Muscle of leg (tissue), 11 donors: ENCODE data around the gene PTBP3. TPM values are rescaled to one million over a fixed set of nuclear protein-coding genes. Genes with fewer than 3 reads are reported as not detected.

Experiments
- DNase-seq: peaks from one replicate; pipeline ENCODE4 v3.0.0; 2013
- H3K27ac ChIP-seq: one replicate; pipeline ENCODE4 v1.5.1; 2013; ENCODE audit warnings: mild to moderate bottlenecking, low read length, control low read depth
- H3K27me3 ChIP-seq: one replicate; pipeline ENCODE4 v1.6.1; 2013; ENCODE audit warnings: low read length; ENCODE audit not compliant: control insufficient read depth, insufficient read depth
- H3K36me3 ChIP-seq: one replicate; pipeline ENCODE4 v1.6.1; 2013; ENCODE audit warnings: low read length; ENCODE audit not compliant: control insufficient read depth, insufficient read depth
- H3K4me1 ChIP-seq: one replicate; pipeline ENCODE4 v1.6.1; 2013; ENCODE audit warnings: low read length; ENCODE audit not compliant: control insufficient read depth, insufficient read depth
- H3K4me3 ChIP-seq: one replicate; pipeline ENCODE4 v1.5.1; 2013; ENCODE audit warnings: low read length, control low read depth
- H3K9me3 ChIP-seq: replicated peaks from 2 replicates; pipeline ENCODE4 v1.6.1; 2013; ENCODE audit warnings: low read depth, low read length; ENCODE audit not compliant: control insufficient read depth
- WGBS: methylation state at CpG from one replicate; pipeline ENCODE4 v1.1.5; 2013; ENCODE audit warnings: missing lambda C conversion rate; ENCODE audit not compliant: insufficient coverage; 5-methylcytosine and 5-hydroxymethylcytosine counted together
- polyA plus RNA-seq, 8 donors: library from polyadenylated mRNA; unstranded; fragments of 120-200 nt; gene quantifications; one replicate each; pipeline versions ENCODE4 v1.2.1 to v1.2.3, GENCODE V29; 2013; ENCODE audit warnings: inconsistent platforms in 1 of 8, low replicate concordance in 1 of 8; ENCODE audit not compliant: insufficient read length in 8 of 8, insufficient read depth in 1 of 8
- total RNA-seq: library from RNA; stranded (reverse); fragments of 120-200 nt; gene quantifications from one replicate; pipeline ENCODE4 v1.2.4, GENCODE V29; 2013

Gene PTBP3
- total and polyA plus RNA-seq, 9 donors: 11.3 to 21.9 (median 15.0) TPM

DNA sequence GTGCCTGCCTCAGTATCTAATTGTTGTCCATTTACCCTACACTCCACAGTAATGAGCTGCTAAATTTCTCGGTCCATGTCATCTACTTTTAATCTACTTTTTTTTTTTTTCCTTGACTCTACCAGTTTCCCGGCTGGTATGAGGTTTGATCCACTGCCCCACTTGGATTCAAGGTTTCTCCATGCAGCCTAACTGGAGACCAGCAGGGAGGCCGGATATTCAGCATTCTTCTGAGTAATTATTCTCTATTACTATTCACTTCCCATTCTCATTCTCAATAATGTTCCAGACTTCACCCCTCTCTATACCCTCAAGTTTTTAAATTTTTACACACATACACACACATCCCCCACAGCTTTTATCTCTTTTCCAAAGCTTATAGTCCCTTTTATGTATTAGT is 107.3 kb downstream of the PTBP3 start:
- WGBS: 95% methylated on average over 3 of the region's 3 CpGs
- Histone ChIP-seq H3K27me3 (no peaks in the 10 kb centered on the region), H3K9me3 (no peaks in the 10 kb centered on the region), H3K27ac (no peak overlapping the region), H3K4me1 (no peaks in the 10 kb centered on the region), H3K4me3 (no peak overlapping the region), H3K36me3 (peaks cover 8% of the 10 kb centered on the region)
- DNase-seq: no peak

DNA sequence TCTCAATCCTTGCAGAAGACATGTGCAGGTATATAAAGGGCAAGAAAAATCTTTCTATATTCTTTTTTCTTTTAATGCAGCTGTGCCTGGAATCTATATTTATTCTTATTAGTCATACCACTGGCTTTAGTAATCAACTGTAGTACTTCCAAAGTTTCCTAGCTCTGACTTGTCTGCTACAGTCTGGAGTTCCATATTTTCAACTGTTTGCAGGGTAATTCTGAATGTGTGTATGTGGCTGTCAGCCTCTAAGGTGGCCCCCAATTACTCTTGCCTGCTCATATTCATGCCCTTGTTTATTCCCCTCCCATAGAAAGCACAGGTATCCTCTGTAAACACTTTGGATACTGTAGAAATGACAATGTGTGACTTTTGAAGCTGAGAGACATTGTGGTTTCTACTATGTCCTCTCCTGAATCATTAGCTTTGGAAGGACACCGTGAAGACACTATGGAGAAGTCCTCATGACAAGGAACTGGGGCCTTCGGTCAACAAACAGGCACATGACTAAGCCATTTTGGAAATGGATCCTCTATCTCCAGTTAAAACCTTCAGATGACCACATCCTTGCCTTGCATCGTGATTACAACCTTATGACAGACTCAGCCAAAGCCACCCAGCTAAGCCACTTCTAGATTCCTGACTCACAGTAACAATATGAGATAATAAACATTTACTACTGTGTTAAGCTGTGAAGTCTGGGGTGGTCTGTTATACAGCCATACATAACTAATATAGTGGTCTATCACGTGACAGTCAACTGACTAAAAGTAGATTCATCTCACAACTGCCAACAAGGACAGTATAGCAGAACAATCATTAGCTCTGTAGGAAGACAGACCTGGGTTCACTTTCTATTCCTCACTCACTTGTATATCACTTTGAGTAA is 108.8 kb downstream of the PTBP3 start:
- Histone ChIP-seq H3K4me1 (no peaks in the 10 kb centered on the region), H3K27ac (no peak overlapping the region), H3K4me3 (no peak overlapping the region), H3K27me3 (no peaks in the 10 kb centered on the region), H3K36me3 (peaks cover 8% of the 10 kb centered on the region), H3K9me3 (no peaks in the 10 kb centered on the region)
- DNase-seq: no peak
- 94% methylated on average over 2 of the region's 4 CpGs for WGBS

DNA sequence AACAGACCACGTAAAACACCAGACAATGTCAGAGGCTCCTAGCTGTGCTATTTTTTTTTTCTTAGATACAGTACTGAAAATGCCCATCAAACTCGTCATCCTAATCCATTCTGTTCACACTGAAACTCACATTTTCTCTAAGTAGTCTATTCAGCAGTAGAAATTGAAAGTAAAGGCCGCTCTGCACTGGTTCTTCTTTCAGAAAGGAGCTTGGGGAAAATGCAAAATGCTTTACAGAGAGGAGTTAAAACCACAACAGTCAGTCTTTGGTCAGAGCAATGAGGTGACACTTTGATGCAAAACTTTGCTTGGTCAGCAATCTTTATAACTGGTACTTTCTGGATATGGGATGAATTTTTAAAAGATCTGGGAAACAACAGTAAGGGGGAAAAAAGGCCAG is 114.5 kb downstream of the PTBP3 start:
- DNase-seq: no peak
- WGBS: 100% methylated on average over 1 of the region's 3 CpGs
- H3K27ac ChIP-seq: no peak overlapping the region
- H3K36me3 ChIP-seq: peaks cover 5% of the 10 kb centered on the region
- no peaks in the 10 kb centered on the region for H3K27me3 ChIP-seq
- H3K4me1 ChIP-seq: no peaks in the 10 kb centered on the region
- H3K9me3 ChIP-seq: no peaks in the 10 kb centered on the region
- no peak overlapping the region for H3K4me3 ChIP-seq

DNA sequence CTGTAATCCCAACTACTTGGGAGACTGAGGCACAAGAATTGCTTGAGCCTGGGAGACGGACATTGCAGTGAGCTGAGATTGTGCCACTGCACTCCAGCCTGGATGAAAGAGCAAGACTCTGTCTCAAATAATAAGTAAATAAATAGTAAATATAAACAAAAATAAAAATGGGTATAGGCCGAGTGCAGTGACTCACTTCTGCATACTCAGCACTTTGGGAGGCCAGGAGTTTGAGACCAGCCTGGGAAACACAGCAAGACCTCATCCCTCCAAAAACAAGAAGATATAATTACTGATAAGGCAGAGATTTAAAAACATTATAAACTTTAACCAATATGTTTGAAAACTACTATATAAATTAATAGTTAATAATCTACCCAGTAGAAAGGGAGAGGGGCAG is 120.5 kb downstream of the PTBP3 start:
- no peak for DNase-seq
- peaks cover 21% of the 10 kb centered on the region for H3K36me3 ChIP-seq
- no peak overlapping the region for H3K27ac ChIP-seq
- H3K9me3 ChIP-seq: peaks cover 7% of the 10 kb centered on the region
- H3K27me3 ChIP-seq: no peaks in the 10 kb centered on the region
- H3K4me1 ChIP-seq: no peaks in the 10 kb centered on the region
- no peak overlapping the region for H3K4me3 ChIP-seq
- no CpG with 5 or more reads among the region's 2 CpGs for WGBS

DNA sequence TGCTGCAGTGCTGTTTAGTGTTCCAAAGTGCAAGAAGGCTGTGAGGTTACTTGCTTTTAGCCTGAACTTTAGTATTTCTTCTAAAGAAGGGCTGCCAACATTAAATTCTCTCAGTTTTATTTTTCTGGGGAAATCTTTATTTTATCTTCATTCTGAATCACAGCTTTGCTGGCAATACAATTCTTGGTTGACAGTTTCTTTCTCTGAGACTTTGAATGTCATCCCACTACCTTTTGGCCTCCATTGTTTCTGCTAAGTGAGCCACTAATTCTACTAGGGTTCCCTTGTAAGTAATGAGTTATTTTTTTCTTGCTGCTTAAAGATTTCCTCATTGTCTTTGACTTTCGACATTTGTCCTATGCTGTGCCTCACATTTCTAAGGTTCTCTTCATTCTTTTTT is 126.0 kb downstream of the PTBP3 start:
- Histone ChIP-seq H3K4me1 (no peaks in the 10 kb centered on the region), H3K9me3 (peaks cover 10% of the 10 kb centered on the region), H3K27ac (no peak overlapping the region), H3K36me3 (peaks cover 19% of the 10 kb centered on the region), H3K4me3 (no peak overlapping the region), H3K27me3 (no peaks in the 10 kb centered on the region)
- no CpG with 5 or more reads among the region's 1 CpG for WGBS
- DNase-seq: no peak

DNA sequence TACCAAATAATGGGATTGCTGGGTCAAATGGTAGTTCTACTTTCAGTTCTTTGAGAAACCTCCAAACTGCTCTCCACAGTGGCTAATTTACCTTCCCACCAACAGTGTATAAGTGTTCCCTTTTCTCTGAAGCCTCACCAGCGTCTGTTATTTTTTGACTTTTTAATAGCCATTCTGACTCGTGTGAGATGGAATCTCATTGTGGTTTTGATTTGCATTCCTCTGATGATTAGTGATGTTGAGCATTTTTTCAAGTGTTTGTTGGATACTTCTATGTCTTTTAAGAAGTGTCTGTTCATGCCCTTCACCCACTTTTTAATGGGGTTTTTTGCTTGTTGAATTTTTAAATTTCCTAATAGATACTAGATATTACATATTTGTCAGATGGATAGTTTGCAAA is 129.9 kb downstream of the PTBP3 start:
- H3K36me3 ChIP-seq: peaks cover under 1% of the 10 kb centered on the region
- H3K27ac ChIP-seq: no peak overlapping the region
- no peaks in the 10 kb centered on the region for H3K27me3 ChIP-seq
- no CpG with 5 or more reads among the region's 2 CpGs for WGBS
- peaks cover 9% of the 10 kb centered on the region for H3K9me3 ChIP-seq
- DNase-seq: no peak
- no peak overlapping the region for H3K4me3 ChIP-seq
- H3K4me1 ChIP-seq: no peaks in the 10 kb centered on the region

DNA sequence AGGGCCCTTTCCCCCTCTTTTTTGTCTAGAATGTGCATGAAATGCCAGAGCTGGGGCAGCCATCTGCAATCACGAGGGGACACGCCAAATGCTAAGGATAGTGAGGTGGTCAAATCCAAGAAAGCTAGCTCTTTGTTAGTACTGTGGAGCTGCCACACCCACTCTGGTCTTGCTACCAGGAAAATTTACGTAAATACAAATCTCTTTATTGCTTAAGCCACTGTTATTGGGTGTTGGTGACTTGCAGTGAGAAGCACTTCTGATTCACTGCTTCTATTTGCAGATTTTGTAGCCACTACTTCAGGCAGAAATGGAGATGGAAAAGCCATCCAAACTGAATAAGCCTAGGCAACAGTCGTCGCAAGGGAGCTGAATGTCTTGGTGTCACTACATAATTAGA is 132.7 kb downstream of the PTBP3 start:
- H3K4me1 ChIP-seq: no peaks in the 10 kb centered on the region
- 90% methylated on average over 2 of the region's 5 CpGs for WGBS

DNA sequence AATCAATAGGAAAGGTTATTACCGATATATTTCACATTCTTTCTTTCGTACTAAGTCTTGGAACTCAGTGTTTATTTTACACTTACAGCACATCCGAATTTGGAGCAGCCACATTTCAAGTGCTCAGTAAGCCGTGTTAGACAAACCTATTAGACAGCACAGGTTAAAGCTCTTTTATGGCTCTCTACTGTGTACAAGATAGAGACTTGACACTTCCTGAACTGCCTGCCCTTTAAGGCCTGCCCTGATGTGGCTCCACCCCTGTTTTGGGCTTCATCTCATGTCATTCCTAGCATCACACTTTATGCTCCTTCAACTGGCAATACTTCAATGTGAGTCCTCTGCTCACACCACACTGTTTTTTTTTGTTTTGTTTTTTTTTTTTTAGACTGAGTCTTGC is 134.8 kb downstream of the PTBP3 start:
- no peak for DNase-seq
- Histone ChIP-seq H3K27ac (no peak overlapping the region), H3K4me1 (no peaks in the 10 kb centered on the region), H3K4me3 (no peak overlapping the region), H3K9me3 (no peaks in the 10 kb centered on the region), H3K36me3 (no peaks in the 10 kb centered on the region), H3K27me3 (no peaks in the 10 kb centered on the region)
- 83% methylated on average over 4 of the region's 4 CpGs for WGBS

More for the DNA sequence above, 132.7 kb downstream of the PTBP3 start:
- no peaks in the 10 kb centered on the region for H3K36me3 ChIP-seq
- H3K9me3 ChIP-seq: no peaks in the 10 kb centered on the region
- no peak for DNase-seq
- H3K27me3 ChIP-seq: no peaks in the 10 kb centered on the region
- no peak overlapping the region for H3K4me3 ChIP-seq
- H3K27ac ChIP-seq: no peak overlapping the region

DNA sequence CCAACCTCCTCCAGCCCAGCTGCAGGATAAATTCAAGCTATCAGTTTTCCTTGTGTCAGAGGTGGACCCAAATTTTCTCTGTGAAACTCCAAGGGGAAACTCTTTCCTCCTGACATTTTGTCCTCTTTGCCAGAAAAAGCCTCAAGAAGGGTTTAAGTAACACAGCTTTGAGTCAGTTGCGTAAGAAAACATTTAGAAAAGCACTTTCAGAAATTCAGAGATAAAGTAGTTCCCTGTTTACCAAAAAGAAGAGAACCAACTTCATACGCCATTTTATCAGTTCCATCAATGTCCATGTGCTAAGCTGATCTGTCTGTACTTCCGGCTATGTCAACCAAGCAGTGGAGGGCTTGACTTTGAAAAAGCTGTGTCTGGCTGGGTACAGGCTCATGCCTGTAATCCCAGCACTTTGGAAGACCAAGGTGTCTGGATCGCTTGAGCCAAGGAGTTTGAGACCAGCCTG is 138.4 kb downstream of the PTBP3 start:
- Histone ChIP-seq H3K4me3 (no peak overlapping the region), H3K9me3 (no peaks in the 10 kb centered on the region), H3K4me1 (no peaks in the 10 kb centered on the region), H3K27ac (no peak overlapping the region), H3K27me3 (no peaks in the 10 kb centered on the region), H3K36me3 (no peaks in the 10 kb centered on the region)
- peak; percentile 46 for DNase-seq
- 75% methylated on average over 2 of the region's 4 CpGs for WGBS

DNA sequence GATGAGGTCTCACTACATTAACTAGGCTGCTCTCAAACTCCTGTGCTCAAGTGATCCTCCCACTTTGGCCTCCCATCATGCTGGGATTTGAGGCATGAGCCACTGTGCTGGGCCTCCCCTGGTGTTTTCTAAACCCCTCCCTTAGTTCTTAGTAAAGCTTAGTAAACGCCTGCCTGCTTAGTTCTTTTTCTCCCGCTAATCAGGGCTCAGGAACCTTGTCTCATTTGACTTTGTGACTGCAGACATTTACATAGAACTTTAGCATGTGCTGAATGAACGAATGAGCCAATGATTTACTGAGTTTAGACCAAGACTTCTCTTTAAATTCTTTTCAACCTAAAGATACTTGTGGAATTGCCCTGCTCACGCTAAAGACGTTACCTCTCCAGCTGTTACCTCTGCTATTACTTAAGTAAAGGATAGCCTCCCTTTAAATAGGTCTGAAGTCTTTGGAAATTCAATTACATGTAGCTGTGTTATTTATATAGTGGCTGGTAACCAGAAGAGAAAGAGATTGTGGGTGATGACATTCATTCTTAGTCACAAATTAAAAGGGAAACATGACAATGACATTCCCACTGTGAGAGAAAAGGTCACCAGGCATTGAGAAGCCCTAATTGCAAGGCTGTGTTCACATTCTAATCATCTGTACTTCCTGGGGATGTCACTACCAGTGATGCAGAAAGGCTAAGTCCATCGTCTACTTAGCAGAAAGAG is 139.7 kb downstream of the PTBP3 start:
- H3K4me1 ChIP-seq: no peaks in the 10 kb centered on the region
- H3K36me3 ChIP-seq: no peaks in the 10 kb centered on the region
- no peak for DNase-seq
- WGBS: 90% methylated on average over 3 of the region's 6 CpGs
- H3K4me3 ChIP-seq: no peak overlapping the region
- H3K27ac ChIP-seq: no peak overlapping the region
- H3K27me3 ChIP-seq: no peaks in the 10 kb centered on the region
- no peaks in the 10 kb centered on the region for H3K9me3 ChIP-seq
